Measurements from ENCODE around the gene CAMTA1.

Gene CAMTA1

GRCh38 chr1:7344299-7344698, 559.0 kb downstream of the CAMTA1 start:
- POLR2A ChIA-PET (ENCODE audit: low non-redundant PET): no interaction called here
- H3K27ac ChIP-seq: no peak overlapping the region
- CTCF ChIA-PET: interaction anchor here (0.7 kb wide), 1 partner anchor 380 kb away, joined by 3 read pairs; no protein-coding TSS in a partner anchor
- no peak for DNase-seq (ENCODE audit: low spot score)
- no peak for TF ChIP-seq CTCF (conservative IDR thresholded peaks at IDR 0.05; ENCODE audit: low read depth)

- CTCF ChIA-PET: no interaction called here
- no peak for DNase-seq (ENCODE audit: low spot score)
- H3K27ac ChIP-seq: no peak overlapping the region
- TF ChIP-seq CTCF (conservative IDR thresholded peaks at IDR 0.05; ENCODE audit: low read depth): no peak
- POLR2A ChIA-PET (ENCODE audit: low non-redundant PET): no interaction called here
These were observed 560.3 kb downstream of the CAMTA1 start for GRCh38 chr1:7345516-7345915.

- DNase-seq (ENCODE audit: low spot score): no peak
- CTCF ChIA-PET: interaction anchor here (0.6 to 1.1 kb wide), 2 partner anchors 10 to 49 kb away, joined by 4 read pairs; no protein-coding TSS in a partner anchor
- POLR2A ChIA-PET (ENCODE audit: low non-redundant PET): no interaction called here
- H3K27ac ChIP-seq: no peak overlapping the region
- no peak for TF ChIP-seq CTCF (conservative IDR thresholded peaks at IDR 0.05; ENCODE audit: low read depth)
These were observed 560.9 kb downstream of the CAMTA1 start for GRCh38 chr1:7346070-7346596.

GRCh38 chr1:7346600-7347570, 561.6 kb downstream of the CAMTA1 start:
- no peak for TF ChIP-seq CTCF (conservative IDR thresholded peaks at IDR 0.05; ENCODE audit: low read depth)
- no peak for DNase-seq (ENCODE audit: low spot score)
- POLR2A ChIA-PET (ENCODE audit: low non-redundant PET): no interaction called here
- CTCF ChIA-PET: interaction anchor here (0.6 to 1.1 kb wide), 2 partner anchors 11 to 50 kb away, joined by 4 read pairs; no protein-coding TSS in a partner anchor
- no peak overlapping the region for H3K27ac ChIP-seq

GRCh38 chr1:7348073-7348472, 562.8 kb downstream of the CAMTA1 start:
- POLR2A ChIA-PET (ENCODE audit: low non-redundant PET): no interaction called here
- DNase-seq (ENCODE audit: low spot score): no peak
- no peak overlapping the region for H3K27ac ChIP-seq
- no peak for TF ChIP-seq CTCF (conservative IDR thresholded peaks at IDR 0.05; ENCODE audit: low read depth)
- CTCF ChIA-PET: no interaction called here

GRCh38 chr1:7348580-7348979, 563.3 kb downstream of the CAMTA1 start:
- TF ChIP-seq CTCF (conservative IDR thresholded peaks at IDR 0.05; ENCODE audit: low read depth): no peak
- POLR2A ChIA-PET (ENCODE audit: low non-redundant PET): no interaction called here
- CTCF ChIA-PET: no interaction called here
- DNase-seq (ENCODE audit: low spot score): no peak
- no peak overlapping the region for H3K27ac ChIP-seq
